C4-2B (cell line): ENCODE results near the gene CX3CL1.

Source experiments
- H3K27ac ChIP-seq: fragments of 450-650 bp; 2 replicates; pipeline ENCODE4 v1.5.1; 2017
- CTCF ChIP-seq: fragments of 450-650 bp; conservative IDR thresholded peaks from 2 replicates; pipeline ENCODE4 v1.5.1; 2017; ENCODE audit warnings: mild to moderate bottlenecking
- ZFX ChIP-seq: fragments of 450-650 bp; IDR thresholded peaks from 2 replicates; pipeline ENCODE4 v1.6.1; 2017

CX3CL1 gene

GRCh38 chr16:57349212-57350031 is 22.9 kb upstream of the CX3CL1 start:
- TF ChIP-seq CTCF: no peak
- TF ChIP-seq ZFX: no peak

GRCh38 chr16:57352636-57353047 is 19.6 kb upstream of the CX3CL1 start:
- no peak overlapping the region for H3K27ac ChIP-seq

More at GRCh38 chr16:57349212-57350031, 22.9 kb upstream of the CX3CL1 start:
- no peak overlapping the region for H3K27ac ChIP-seq

GRCh38 chr16:57354311-57354710 is 18.0 kb upstream of the CX3CL1 start:
- TF ChIP-seq ZFX: no peak
- no peak for TF ChIP-seq CTCF
- H3K27ac ChIP-seq: no peak overlapping the region

More at GRCh38 chr16:57352636-57353047, 19.6 kb upstream of the CX3CL1 start:
- TF ChIP-seq ZFX: no peak
- TF ChIP-seq CTCF: no peak

- TF ChIP-seq CTCF: no peak
- no peak for TF ChIP-seq ZFX
- H3K27ac ChIP-seq: no peak overlapping the region
Observed at GRCh38 chr16:57355898-57356414, 16.3 kb upstream of the CX3CL1 start.

- TF ChIP-seq ZFX: no peak
- TF ChIP-seq CTCF: no peak
- H3K27ac ChIP-seq: no peak overlapping the region
Observed at GRCh38 chr16:57356547-57356946, 15.7 kb upstream of the CX3CL1 start.

- H3K27ac ChIP-seq: no peak overlapping the region
- TF ChIP-seq CTCF: no peak
- TF ChIP-seq ZFX: no peak
Observed at GRCh38 chr16:57357330-57358085, 14.8 kb upstream of the CX3CL1 start.

- TF ChIP-seq CTCF (no peak), ZFX (no peak)
- no peak overlapping the region for H3K27ac ChIP-seq
Observed at GRCh38 chr16:57358086-57358420, 14.2 kb upstream of the CX3CL1 start.
